ENCODE data around the gene P4HA1.

DNA sequence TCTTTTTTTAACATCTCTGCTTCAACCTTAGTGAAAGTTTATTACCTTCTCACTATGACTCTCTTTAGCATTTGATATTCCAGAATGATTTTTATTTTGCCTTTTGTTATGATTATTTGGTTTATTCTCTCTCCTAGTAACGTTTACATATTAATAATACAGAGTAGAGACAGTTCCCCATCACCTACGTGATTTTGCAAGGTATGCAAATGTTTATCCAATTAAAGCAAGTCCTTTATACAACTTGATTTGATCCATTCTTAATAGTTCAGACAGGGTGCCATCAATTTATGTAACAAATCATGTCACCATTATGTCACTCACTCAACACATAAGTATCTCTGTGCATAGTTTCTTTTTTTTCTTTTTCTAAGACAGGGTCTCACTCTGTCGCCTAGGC, 44.9 kb upstream of the P4HA1 start:
- TF ChIP-seq POLR2A (IDR thresholded peaks at IDR 0.05; ENCODE audit: low read depth, low read length) (no peak), TAF1 (IDR thresholded peaks at IDR 0.05; ENCODE audit: low read depth, low read length) (no peak)
